Embryonic facial prominence (tissue), 1 donor: ENCODE results near the gene BAIAP2L1.

Source experiments
- DNase-seq: peaks from one replicate; pipeline ENCODE4 v3.0.0-alpha.2; 2016; ENCODE audit errors: extremely low spot score

Gene BAIAP2L1

GRCh38 chr7:98293746-98294145 lies 107.1 kb downstream of the BAIAP2L1 start:
- DNase-seq = no peak

- DNase-seq = no peak
Measured at GRCh38 chr7:98293265-98293664, 107.6 kb downstream of the BAIAP2L1 start.

- DNase-seq = no peak
Measured at GRCh38 chr7:98291717-98292116, 109.2 kb downstream of the BAIAP2L1 start.

- no peak for DNase-seq
Measured at GRCh38 chr7:98289333-98289875, 111.5 kb downstream of the BAIAP2L1 start.

- DNase-seq = no peak
Measured at GRCh38 chr7:98288064-98288823, 112.6 kb downstream of the BAIAP2L1 start.

GRCh38 chr7:98287486-98287959 lies 113.4 kb downstream of the BAIAP2L1 start:
- DNase-seq = no peak

GRCh38 chr7:98286701-98287485 lies 114.0 kb downstream of the BAIAP2L1 start:
- no peak for DNase-seq

- no peak for DNase-seq
Measured at GRCh38 chr7:98286093-98286539, 114.8 kb downstream of the BAIAP2L1 start.

- no peak for DNase-seq
Measured at GRCh38 chr7:98285157-98286092, 115.5 kb downstream of the BAIAP2L1 start.

- no peak for DNase-seq
Measured at GRCh38 chr7:98284335-98285036, 116.4 kb downstream of the BAIAP2L1 start.

- DNase-seq = no peak
Measured at GRCh38 chr7:98283887-98284222, 117.0 kb downstream of the BAIAP2L1 start.

GRCh38 chr7:98283127-98283886 lies 117.6 kb downstream of the BAIAP2L1 start:
- DNase-seq = no peak

- no peak for DNase-seq
Measured at GRCh38 chr7:98282703-98283102, 118.2 kb downstream of the BAIAP2L1 start.

GRCh38 chr7:98281757-98282606 lies 118.9 kb downstream of the BAIAP2L1 start:
- no peak for DNase-seq

- DNase-seq = peak; percentile 71
Measured at GRCh38 chr7:98280791-98281756, 119.8 kb downstream of the BAIAP2L1 start, which contains the start of gene BRI3. TSS of gene BRI3 (plus strand) at chr7:98281686. CDS start at chr7:98281796, 110 bp downstream.

GRCh38 chr7:98280296-98280695 lies 120.6 kb downstream of the BAIAP2L1 start:
- no peak for DNase-seq

GRCh38 chr7:98278936-98279335 lies 122.0 kb downstream of the BAIAP2L1 start:
- DNase-seq = no peak

GRCh38 chr7:98278408-98278807 lies 122.5 kb downstream of the BAIAP2L1 start:
- DNase-seq = no peak
